Kidney epithelial cell (primary cell): ENCODE data around the gene KEAP1. TPM values are rescaled to one million over a fixed set of nuclear protein-coding genes. Genes with fewer than 3 reads are reported as not detected.

Experiments
- DNase-seq: peaks from one replicate; pipeline ENCODE4 v3.0.0-alpha.2; 2010; ENCODE audit warnings: low read depth
- H3K27me3 ChIP-seq: 2 replicates; pipeline ENCODE4 v1.6.0; 2011; ENCODE audit warnings: low read length; ENCODE audit not compliant: control insufficient read depth, insufficient read depth
- H3K36me3 ChIP-seq: 2 replicates; pipeline ENCODE4 v1.5.1; 2011; ENCODE audit warnings: low read length; ENCODE audit not compliant: control insufficient read depth, insufficient read depth
- H3K4me3 ChIP-seq: 2 replicates; pipeline ENCODE4 v1.5.1; 2011; ENCODE audit warnings: low read depth, mild to moderate bottlenecking, control low read depth, low read length
- total RNA-seq: library from RNA; depleted of rRNA; stranded (reverse); fragments of >200 nt; gene quantifications from 2 replicates; pipeline ENCODE4 v1.2.3, GENCODE V29; 2015
- TF ChIP-seq, protein P1 (sequence below): IDR thresholded peaks from 2 replicates; pipeline ENCODE4 v1.5.1; 2011; ENCODE audit warnings: mild to moderate bottlenecking, moderate library complexity, low read length, control low read depth, inconsistent platforms; ENCODE audit not compliant: insufficient read depth, poor library complexity, severe bottlenecking

The KEAP1 gene
- total RNA-seq, 1 donor from 2014 or later, result 49.2 TPM

DNA sequence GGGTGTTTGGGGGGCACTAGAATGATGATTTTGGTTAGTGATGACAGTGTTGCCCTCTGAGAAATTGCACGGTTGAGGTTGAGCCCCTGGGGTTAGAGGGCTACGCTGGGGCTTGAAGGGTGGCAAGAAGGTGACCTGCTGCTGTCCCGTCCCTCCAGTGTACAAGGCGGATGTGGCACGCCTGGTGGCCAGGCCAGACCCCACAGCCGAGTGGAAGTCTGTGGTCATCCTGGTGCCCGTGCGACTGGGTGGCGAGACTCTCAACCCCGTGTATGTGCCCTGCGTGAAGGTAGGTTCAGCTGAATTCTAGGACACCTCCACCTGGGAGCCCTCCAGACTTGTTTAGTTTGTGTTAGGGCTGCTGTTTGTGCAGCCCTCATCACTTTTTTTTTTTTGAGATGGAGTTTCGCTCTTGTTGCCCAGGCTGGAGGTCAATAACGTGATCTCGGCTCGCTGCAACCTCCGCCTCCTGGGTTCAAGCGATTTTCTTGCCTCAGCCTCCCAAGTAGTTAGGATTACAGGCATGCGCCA, 45.7 kb upstream of the KEAP1 start:
- H3K4me3 ChIP-seq, result no peak overlapping the region
- TF ChIP-seq, protein P1, sequence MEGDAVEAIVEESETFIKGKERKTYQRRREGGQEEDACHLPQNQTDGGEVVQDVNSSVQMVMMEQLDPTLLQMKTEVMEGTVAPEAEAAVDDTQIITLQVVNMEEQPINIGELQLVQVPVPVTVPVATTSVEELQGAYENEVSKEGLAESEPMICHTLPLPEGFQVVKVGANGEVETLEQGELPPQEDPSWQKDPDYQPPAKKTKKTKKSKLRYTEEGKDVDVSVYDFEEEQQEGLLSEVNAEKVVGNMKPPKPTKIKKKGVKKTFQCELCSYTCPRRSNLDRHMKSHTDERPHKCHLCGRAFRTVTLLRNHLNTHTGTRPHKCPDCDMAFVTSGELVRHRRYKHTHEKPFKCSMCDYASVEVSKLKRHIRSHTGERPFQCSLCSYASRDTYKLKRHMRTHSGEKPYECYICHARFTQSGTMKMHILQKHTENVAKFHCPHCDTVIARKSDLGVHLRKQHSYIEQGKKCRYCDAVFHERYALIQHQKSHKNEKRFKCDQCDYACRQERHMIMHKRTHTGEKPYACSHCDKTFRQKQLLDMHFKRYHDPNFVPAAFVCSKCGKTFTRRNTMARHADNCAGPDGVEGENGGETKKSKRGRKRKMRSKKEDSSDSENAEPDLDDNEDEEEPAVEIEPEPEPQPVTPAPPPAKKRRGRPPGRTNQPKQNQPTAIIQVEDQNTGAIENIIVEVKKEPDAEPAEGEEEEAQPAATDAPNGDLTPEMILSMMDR, result no peak
- peaks cover 1% of the 10 kb centered on the region for H3K36me3 ChIP-seq
- no peaks in the 10 kb centered on the region for H3K27me3 ChIP-seq
- DNase-seq, result no peak

DNA sequence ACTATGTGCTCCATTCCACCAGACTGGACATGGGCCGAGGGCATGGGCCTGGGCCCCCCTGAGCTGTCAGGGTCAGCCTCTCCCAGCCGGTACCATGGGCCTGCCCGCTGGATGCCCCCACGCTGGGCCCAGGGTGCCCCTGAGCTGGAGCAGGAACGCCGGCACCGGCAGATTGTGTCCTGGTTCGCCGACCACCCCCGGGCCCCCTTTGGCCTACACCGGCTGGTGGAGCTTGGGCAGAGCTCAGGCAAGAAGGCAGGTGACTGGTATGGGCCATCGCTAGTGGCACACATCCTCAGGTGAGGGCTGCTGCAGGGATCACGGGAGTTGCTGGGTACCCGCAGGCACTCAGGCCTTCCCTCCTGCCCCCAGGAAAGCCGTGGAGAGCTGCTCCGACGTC, 43.7 kb upstream of the KEAP1 start:
- Histone ChIP-seq H3K27me3 (no peaks in the 10 kb centered on the region), H3K36me3 (peaks cover 1% of the 10 kb centered on the region), H3K4me3 (no peak overlapping the region)
- no peak for DNase-seq
- TF ChIP-seq, protein P1, result no peak

DNA sequence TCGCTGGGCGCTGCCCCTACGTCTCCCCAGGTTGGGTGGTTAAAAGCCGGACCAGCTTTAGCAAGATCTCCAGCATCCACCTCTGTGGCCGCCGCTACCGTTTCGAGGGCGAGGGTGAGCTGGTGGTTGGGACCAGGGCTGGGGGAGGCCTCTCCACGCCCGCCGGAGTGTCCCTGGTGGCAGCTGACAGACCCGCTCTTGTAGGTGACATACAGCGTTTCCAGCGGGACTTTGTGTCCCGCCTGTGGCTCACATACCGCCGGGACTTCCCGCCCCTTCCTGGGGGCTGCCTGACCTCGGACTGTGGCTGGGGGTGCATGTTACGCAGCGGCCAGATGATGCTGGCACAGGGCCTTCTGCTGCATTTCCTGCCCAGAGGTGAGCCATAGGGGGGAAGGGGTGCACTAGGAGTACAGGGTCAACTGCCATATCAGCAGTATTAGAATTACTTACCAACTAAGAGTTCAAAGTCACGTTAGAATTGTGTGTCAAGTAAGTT, 41.6 kb upstream of the KEAP1 start:
- H3K27me3 ChIP-seq, result no peaks in the 10 kb centered on the region
- TF ChIP-seq, protein P1, result no peak
- peak overlapping the region; percentile 87 for H3K4me3 ChIP-seq
- H3K36me3 ChIP-seq, result peaks cover 1% of the 10 kb centered on the region
- DNase-seq, result no peak

DNA sequence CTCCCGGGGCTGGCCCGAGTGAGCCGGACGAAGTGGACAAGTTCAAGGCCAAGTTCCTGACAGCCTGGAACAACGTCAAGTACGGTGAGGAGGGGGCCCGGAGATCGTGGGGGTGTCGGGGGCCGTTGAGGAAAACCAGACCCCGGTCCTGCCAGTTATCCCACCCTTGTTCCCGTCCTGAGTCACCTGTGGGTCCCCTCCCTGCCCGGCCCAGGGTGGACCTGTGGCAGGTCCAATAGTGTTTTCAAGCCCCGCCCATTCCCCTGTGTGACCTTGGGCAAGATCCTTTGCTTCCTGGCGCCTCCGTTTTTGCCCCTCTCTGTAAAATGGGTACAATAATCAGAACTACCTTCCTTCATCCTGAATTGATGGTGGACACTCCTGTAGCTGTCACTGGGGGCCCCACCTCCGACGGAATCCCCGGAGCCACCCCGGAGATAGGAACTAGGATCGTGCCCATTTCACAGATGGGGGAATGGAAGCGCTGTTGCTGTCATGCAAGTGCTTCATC, 41.1 kb upstream of the KEAP1 start:
- Histone ChIP-seq H3K36me3 (peaks cover 1% of the 10 kb centered on the region), H3K4me3 (peak overlapping the region; percentile 87), H3K27me3 (no peaks in the 10 kb centered on the region)
- DNase-seq, result no peak
- TF ChIP-seq, protein P1, result no peak

DNA sequence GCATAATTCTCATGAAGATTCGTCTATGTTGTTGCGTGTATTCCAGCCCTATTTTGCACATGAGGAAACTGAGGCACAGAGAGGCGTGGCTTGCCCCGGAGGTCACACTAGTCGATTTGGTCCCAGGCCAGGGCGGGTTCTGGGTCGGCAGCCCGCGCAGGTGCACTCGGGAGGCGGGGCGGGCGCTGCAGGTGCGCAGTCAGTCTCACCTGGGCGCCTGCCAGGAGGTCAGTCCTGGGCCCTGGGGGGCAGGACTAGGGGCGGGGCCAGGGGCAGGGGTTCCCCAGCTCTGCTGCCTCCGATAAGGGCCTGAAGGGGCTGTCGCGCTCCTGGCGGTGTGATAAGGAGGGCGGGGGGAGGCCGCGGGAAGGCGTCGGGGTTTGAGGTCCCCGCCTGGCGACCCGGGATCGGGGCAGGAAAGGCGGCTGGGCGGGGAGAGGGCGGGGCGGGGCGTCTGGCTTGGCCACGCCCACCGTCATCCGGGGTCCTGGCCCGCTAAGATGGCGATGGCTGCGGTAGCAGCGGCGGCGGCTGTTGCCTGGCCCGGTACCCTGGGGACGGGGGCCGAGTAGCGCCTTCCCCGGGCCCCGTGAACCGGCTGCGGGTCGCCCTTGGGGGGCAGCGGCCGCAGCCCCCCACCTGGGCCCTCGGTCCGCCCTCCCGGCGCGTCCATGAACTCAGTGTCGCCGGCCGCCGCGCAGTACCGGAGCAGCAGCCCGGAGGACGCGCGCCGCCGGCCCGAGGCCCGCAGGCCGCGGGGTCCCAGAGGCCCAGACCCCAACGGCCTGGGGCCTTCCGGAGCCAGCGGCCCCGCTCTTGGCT, 40.5 kb upstream of the KEAP1 start, which contains the start of gene ATG4D:
ATG4D (plus strand) TSS at position 485 of the 822 bp plus-strand sequence; CDS start at position 672, 187 bp downstream.
- no peak for DNase-seq
- peaks cover 2% of the 10 kb centered on the region for H3K27me3 ChIP-seq
- TF ChIP-seq, protein P1, result no peak
- H3K4me3 ChIP-seq, result peak within 1 kb of the TSS; percentile 87
- peaks cover 1% of the 10 kb centered on the region for H3K36me3 ChIP-seq
